MCF 10A (cell line): ENCODE data around the gene BANF2. TPM values are rescaled to one million over a fixed set of nuclear protein-coding genes. Genes with fewer than 3 reads are reported as not detected.

Experiments used
- BruUV-seq: library from RNA; stranded (reverse); fragments of 400-500 nt; replicated peaks from 2 replicates; lab custom pipeline; 2021; lab: Mats Ljungman, UMichigan
- CTCF ChIA-PET: fragments of 300-600 bp; sonication (Branson Sonifier 250); formaldehyde crosslinking; extraction: SDS; loops from one replicate; lab custom pipeline; 2021; ENCODE audit warnings: antibody characterized with exemption, inconsistent platforms; lab: Yijun Ruan, JAX
- POLR2A ChIA-PET: fragments of 300-600, 350-650 bp; sonication (Branson Sonifier 250); formaldehyde crosslinking; extraction: SDS; loops from one replicate; lab custom pipeline; 2020; ENCODE audit warnings: antibody characterized with exemption, inconsistent platforms; lab: Yijun Ruan, JAX
- DNase-seq: peaks from one replicate; pipeline ENCODE4 v3.0.0-alpha.2; 2018; ENCODE audit not compliant: unreplicated experiment
- H3K27ac Mint-ChIP-seq: one replicate; pipeline ENCODE4 v1.8.0; 2022; ENCODE audit warnings: mild to moderate bottlenecking, low read depth, mixed read lengths; ENCODE audit not compliant: unreplicated experiment
- H3K27me3 Mint-ChIP-seq: one replicate; pipeline ENCODE4 v1.8.0; 2022; ENCODE audit warnings: mixed read lengths; ENCODE audit not compliant: insufficient read depth, unreplicated experiment
- H3K36me3 Mint-ChIP-seq: one replicate; pipeline ENCODE4 v1.8.0; 2022; ENCODE audit warnings: mild to moderate bottlenecking, moderate library complexity, mixed read lengths; ENCODE audit not compliant: insufficient read depth, unreplicated experiment
- H3K4me1 Mint-ChIP-seq: one replicate; pipeline ENCODE4 v1.8.0; 2022; ENCODE audit warnings: mixed read lengths; ENCODE audit not compliant: insufficient read depth, unreplicated experiment
- H3K4me3 Mint-ChIP-seq: one replicate; pipeline ENCODE4 v1.8.0; 2022; ENCODE audit warnings: mild to moderate bottlenecking, moderate library complexity, mixed read lengths; ENCODE audit not compliant: unreplicated experiment
- H3K9me3 Mint-ChIP-seq: one replicate; pipeline ENCODE4 v1.8.0; 2022; ENCODE audit warnings: mixed read lengths; ENCODE audit not compliant: unreplicated experiment
- CTCF ChIP-seq: fragments of 200-600 bp; IDR thresholded peaks from one replicate; pipeline ENCODE4 v1.8.0; 2022; ENCODE audit warnings: antibody characterized with exemption, mild to moderate bottlenecking; ENCODE audit not compliant: unreplicated experiment
- intact Hi-C: fragments of 100-400 bp; cut with micrococcal nuclease; formaldehyde crosslinking; loops from 2 replicates; pipeline ENCODE4 v1.14.1; 2022
- total RNA-seq: library from RNA; stranded (reverse); gene quantifications from 2 replicates; pipeline ENCODE4 v1.2.3, GENCODE V29; 2022

The BANF2 gene
- total RNA-seq, 1 experiment from 2014 or later: not detected

DNA sequence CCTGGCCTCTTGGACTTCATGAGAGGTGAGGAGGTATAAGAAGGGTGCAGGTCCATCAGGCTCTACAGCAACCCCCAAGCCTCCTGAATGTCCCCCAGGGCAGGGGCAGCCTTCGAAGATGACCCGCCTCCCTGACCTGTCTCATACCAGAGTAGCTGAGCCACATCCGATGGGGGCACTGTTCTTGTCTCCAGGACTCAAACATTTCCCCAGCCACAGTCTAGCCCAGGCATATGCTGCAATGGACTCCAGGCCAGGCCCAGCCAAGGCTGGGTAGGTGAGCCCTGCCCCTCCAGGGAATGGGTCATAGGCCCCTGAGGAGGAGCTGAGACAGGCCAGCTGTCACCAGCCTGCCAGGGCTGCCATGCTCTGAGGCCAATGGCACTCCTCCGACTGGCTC, 65.3 kb downstream of the BANF2 start:
- ChIA-PET CTCF (interaction anchor here (1.0 kb wide), 1 partner anchor 19 kb away, joined by 3 read pairs; no protein-coding TSS in a partner anchor), POLR2A (no interaction called here)
- TF ChIP-seq CTCF: no peak
- Mint-ChIP-seq H3K4me1 (no peaks in the 10 kb centered on the region), H3K27me3 (no peaks in the 10 kb centered on the region), H3K27ac (no peak overlapping the region), H3K36me3 (no peaks in the 10 kb centered on the region), H3K9me3 (no peaks in the 10 kb centered on the region), H3K4me3 (no peak overlapping the region)
- intact Hi-C loops: no loop called here
- no TSS peak for BruUV-seq
- DNase-seq: no peak

GRCh38 chr20:17765584-17765983, 65.8 kb downstream of the BANF2 start:
- TF ChIP-seq CTCF: no peak
- no peaks in the 10 kb centered on the region for H3K9me3 Mint-ChIP-seq
- no peak overlapping the region for H3K4me3 Mint-ChIP-seq
- BruUV-seq: no TSS peak
- ChIA-PET CTCF (interaction anchor here (0.5 to 1.0 kb wide), 2 partner anchors 18 to 264 kb away, joined by 3 to 4 read pairs; no protein-coding TSS in a partner anchor), POLR2A (no interaction called here)
- H3K4me1 Mint-ChIP-seq: no peaks in the 10 kb centered on the region
- no peak for DNase-seq
- H3K27me3 Mint-ChIP-seq: no peaks in the 10 kb centered on the region
- H3K27ac Mint-ChIP-seq: no peak overlapping the region
- no peaks in the 10 kb centered on the region for H3K36me3 Mint-ChIP-seq
- intact Hi-C loops: no loop called here

GRCh38 chr20:17766226-17766625, 66.5 kb downstream of the BANF2 start:
- intact Hi-C loops: no loop called here
- H3K9me3 Mint-ChIP-seq: no peaks in the 10 kb centered on the region
- H3K4me3 Mint-ChIP-seq: no peak overlapping the region
- POLR2A ChIA-PET: no interaction called here
- no peaks in the 10 kb centered on the region for H3K4me1 Mint-ChIP-seq
- DNase-seq: no peak
- no TSS peak for BruUV-seq
- no peaks in the 10 kb centered on the region for H3K36me3 Mint-ChIP-seq
- H3K27me3 Mint-ChIP-seq: no peaks in the 10 kb centered on the region
- no peak overlapping the region for H3K27ac Mint-ChIP-seq
- CTCF ChIA-PET: no interaction called here
- TF ChIP-seq CTCF: no peak

DNA sequence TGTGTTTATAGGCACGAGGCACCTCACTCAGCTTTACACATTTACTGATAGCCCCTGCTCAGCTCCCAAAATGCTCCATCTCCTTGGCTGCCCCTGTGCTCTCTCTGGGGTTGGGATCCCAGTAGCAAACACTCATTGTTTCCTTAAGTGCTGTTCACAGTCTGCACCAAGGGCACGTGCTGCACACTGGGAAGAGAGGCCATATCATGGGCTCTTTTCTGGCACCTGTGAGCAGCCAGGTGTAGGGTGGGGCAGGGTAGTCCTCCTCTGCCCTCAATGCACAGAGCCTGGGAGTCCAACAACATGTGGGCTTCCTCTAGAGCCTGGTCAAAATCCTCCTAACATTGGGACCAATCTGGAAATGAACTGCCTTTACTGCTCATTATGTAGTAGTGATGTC, 67.9 kb downstream of the BANF2 start:
- H3K36me3 Mint-ChIP-seq: no peaks in the 10 kb centered on the region
- intact Hi-C loops: no loop called here
- no peak overlapping the region for H3K27ac Mint-ChIP-seq
- H3K4me1 Mint-ChIP-seq: no peaks in the 10 kb centered on the region
- H3K27me3 Mint-ChIP-seq: no peaks in the 10 kb centered on the region
- TF ChIP-seq CTCF: no peak
- H3K9me3 Mint-ChIP-seq: no peaks in the 10 kb centered on the region
- no peak for DNase-seq
- ChIA-PET POLR2A (no interaction called here), CTCF (interaction anchor here (0.5 kb wide), 1 partner anchor 511 kb away, joined by 3 read pairs; no protein-coding TSS in a partner anchor)
- no peak overlapping the region for H3K4me3 Mint-ChIP-seq
- no TSS peak for BruUV-seq
